DMS 273 (cell line): ENCODE measurements around the gene DIO3.

Experiments used
- DNase-seq: peaks from one replicate; lab custom pipeline; 2025; ENCODE audit not compliant: unreplicated experiment; lab: John Stamatoyannopoulos, UW

DIO3 gene

GRCh38 chr14:101579372-101580080, 18.2 kb downstream of the DIO3 start:
- DNase-seq, result no peak

GRCh38 chr14:101581806-101582205, 20.5 kb downstream of the DIO3 start:
- DNase-seq, result no peak

- no peak for DNase-seq
Observed at GRCh38 chr14:101582294-101582693, 21.0 kb downstream of the DIO3 start.

GRCh38 chr14:101583006-101583714, 21.9 kb downstream of the DIO3 start:
- DNase-seq, result no peak

GRCh38 chr14:101583715-101584054, 22.4 kb downstream of the DIO3 start:
- DNase-seq, result no peak

GRCh38 chr14:101584055-101584859, 23.0 kb downstream of the DIO3 start:
- DNase-seq, result no peak

- no peak for DNase-seq
Observed at GRCh38 chr14:101585211-101585610, 23.9 kb downstream of the DIO3 start.

GRCh38 chr14:101586531-101587430, 25.5 kb downstream of the DIO3 start:
- no peak for DNase-seq

- DNase-seq, result no peak
Observed at GRCh38 chr14:101587441-101587911, 26.2 kb downstream of the DIO3 start.

- DNase-seq, result no peak
Observed at GRCh38 chr14:101588286-101588975, 27.1 kb downstream of the DIO3 start.

- DNase-seq, result no peak
Observed at GRCh38 chr14:101588990-101589389, 27.7 kb downstream of the DIO3 start.

GRCh38 chr14:101589486-101590015, 28.3 kb downstream of the DIO3 start:
- no peak for DNase-seq

- DNase-seq, result no peak
Observed at GRCh38 chr14:101590062-101590461, 28.8 kb downstream of the DIO3 start.

- DNase-seq, result no peak
Observed at GRCh38 chr14:101590616-101591015, 29.3 kb downstream of the DIO3 start.

- no peak for DNase-seq
Observed at GRCh38 chr14:101591121-101591520, 29.8 kb downstream of the DIO3 start.

GRCh38 chr14:101591582-101591981, 30.3 kb downstream of the DIO3 start:
- no peak for DNase-seq

- no peak for DNase-seq
Observed at GRCh38 chr14:101593411-101594238, 32.3 kb downstream of the DIO3 start.

GRCh38 chr14:101594511-101595148, 33.3 kb downstream of the DIO3 start:
- DNase-seq, result no peak

GRCh38 chr14:101595349-101595748, 34.1 kb downstream of the DIO3 start:
- DNase-seq, result no peak
